ENCODE measurements around the gene MRTFB.

The MRTFB gene

DNA sequence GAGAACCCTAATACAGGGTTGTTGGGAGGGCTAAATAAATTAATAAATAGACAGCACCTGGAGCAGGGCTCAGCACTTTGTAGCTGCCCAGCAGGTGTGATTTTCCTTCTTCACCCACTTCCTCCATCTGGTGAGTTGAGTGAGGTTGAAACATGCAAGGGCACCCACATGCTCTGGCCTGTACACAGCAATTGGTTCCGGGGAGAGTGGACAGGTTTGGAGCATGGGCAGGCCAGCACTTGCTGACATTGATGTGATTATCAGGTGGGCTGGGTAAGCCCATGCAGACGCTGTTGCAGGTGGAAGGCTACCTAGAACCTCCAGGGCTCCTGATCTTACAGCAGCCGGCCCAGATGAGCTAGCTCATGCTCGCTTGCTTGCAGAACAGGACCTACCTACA, 1.3 kb upstream of the MRTFB start:
- no peak for DNase-seq

DNA sequence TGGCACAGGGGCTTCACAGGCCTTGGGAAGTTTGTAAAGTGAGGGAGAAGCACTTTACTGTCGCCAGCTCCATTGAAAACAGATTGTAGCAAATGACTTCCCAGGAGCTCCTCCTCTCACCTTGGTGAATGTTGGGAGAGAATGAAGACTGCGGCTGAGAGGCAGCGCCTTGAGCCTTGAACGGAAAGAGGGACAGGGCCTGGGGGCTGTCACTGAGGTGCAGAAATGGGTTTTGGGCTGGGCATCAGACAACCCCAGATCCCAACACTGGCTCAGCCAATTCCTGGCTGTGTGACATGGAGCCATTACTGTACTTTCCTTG, 603 bp upstream of the MRTFB start:
- DNase-seq = no peak

DNA sequence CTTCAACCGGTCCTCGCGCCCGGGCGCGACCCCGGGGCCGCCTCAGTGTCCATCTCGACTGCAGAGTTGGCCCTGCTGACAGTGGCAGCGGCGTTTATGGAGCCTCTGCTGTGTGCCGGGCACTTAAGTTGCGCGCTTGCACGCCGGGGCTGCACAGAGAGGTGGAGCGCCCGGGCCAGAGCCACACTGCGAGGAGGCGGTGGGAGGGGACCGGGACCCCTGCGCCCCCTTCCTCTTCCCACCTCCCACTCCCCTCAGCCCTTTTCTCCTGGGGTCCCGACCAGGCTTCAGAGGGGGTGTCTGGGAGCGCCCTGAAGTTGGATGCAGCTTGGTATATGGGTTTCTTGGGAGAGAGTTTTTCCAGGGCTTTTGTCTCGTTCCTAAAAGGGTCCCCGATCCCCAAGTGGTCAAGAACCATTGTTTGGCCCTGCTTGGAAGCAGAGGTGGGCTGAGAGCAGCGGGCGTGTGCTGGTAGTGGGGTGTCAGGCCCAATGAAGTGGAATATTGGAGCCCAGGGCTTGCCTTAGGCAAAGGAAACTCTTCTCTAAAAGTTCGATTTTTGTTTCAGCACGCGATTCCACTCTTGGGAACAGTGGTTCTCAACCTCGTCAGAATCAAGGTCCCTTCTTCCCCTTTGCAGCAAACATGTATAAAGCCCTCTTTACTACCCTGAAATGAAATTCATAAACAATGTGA, 605 bp downstream of the MRTFB start:
- no peak for DNase-seq

DNA sequence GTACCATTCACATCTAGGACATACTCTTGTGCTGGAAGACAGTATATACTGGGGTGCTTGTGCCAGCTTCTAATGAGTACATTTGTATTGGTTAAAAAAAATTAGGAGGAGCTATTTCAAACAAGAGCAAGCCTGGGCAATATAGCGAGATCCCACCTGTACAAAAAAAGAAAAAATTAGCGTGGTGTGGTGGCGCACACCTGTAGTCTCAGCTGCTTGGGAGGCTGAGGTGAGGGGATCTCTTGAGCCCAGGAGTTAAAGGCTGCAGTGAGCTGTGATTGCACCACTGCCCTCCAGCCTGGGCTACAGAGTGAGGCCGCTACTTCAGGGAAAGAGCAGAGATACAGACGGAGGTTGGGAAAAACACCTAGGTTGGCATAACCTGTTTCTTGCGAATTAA, 1.2 kb downstream of the MRTFB start:
- DNase-seq = no peak

DNA sequence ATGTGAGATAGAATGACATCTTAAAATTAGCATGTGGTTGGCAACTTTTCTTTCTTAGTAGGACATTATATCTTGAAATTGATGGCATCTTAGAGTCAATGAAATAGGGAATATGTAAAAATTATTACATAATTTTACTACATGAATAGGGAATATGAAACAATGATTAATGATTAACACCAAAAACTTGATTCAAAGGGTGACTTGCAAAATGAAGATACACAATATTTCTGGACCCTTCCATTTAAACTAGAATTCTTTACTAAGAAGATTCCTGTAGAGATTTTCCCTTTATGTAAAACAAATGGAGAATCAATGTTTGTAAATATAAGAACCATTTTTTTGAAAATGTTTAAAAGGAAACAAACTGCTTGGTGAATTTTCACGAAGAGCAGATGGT, 3.4 kb downstream of the MRTFB start:
- DNase-seq = no peak

DNA sequence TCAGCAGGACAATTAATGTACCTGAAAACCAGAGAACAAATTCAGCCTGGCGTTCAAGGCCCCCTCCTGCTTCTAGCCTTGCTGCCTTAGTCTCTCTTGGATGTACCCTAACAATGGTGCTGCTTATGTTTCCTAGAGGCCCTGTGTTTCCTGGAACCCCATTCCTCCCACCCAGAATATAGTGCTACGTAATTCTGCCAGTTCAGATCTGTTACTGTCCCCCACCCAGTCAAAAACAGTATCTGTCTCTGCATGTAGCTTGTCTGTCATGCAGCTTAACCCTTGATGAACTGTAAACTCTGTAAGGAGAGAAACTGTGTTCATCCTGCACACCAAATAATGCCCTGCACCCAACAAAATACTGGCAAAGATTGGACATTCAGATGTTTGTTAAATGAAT, 6.8 kb downstream of the MRTFB start:
- DNase-seq = no peak

DNA sequence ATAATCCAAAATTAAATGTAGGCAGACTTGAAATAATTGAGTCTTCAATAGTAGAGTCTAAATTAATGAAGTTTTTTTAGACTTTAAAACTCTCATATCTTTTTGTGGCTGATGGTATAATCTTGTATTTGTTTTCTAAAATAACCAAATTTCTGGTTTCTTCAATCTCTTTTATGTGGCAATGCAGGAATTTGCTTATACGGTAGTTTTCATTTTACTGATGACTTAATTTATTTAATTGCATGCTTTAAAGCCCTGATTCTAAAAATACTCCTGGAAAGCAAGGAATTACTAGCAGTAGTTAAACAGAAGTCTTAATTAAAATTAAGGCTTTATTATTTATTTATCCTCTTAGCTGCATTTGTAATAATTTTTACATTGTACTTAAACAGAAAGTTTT, 15.4 kb downstream of the MRTFB start:
- no peak for DNase-seq

DNA sequence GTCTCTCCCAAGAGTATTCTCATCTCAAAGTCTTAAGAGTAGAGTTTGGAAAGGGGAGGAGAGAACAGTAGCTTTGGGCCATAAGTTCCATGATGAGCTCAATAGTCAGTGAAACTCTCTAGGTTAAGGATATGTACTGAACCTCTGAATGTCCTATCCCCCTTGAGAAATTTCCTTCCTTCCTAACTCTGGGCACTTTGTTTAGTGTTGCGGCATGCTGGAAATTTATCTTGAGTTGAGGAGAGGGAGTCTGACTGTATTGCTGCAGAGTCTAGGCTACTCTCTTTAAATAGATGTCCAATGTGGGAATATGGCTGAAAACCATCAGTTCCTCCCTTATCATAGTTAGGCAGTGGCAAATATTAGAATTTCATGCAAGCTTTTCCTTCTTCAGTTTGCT, 16.1 kb downstream of the MRTFB start:
- no peak for DNase-seq

DNA sequence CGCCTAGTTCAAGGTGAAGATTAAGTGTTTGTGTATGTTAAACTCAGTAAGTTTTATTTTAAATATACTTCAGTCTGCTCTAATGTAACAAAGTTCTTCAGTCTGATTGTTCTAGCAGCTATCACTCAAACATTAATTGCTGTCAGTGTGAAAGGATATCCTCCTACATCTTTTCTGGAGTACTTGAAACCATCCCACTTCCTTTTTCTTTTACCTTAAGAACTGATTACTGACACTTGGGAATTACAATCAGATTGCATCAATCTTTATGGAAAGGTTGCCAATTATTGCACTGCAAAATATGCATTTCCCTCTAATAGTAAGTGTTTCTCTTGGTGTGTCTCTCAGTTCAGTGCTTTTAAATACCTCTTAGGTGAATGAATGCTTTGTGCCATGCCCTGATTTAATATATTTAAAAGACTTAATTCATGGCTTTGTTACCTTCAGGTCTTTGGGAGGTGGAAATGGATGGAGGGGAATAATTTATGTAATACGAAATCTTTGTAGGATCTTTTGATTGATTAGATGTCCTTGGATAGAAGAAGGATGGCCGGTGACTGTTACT, 16.6 kb downstream of the MRTFB start:
- DNase-seq = no peak

DNA sequence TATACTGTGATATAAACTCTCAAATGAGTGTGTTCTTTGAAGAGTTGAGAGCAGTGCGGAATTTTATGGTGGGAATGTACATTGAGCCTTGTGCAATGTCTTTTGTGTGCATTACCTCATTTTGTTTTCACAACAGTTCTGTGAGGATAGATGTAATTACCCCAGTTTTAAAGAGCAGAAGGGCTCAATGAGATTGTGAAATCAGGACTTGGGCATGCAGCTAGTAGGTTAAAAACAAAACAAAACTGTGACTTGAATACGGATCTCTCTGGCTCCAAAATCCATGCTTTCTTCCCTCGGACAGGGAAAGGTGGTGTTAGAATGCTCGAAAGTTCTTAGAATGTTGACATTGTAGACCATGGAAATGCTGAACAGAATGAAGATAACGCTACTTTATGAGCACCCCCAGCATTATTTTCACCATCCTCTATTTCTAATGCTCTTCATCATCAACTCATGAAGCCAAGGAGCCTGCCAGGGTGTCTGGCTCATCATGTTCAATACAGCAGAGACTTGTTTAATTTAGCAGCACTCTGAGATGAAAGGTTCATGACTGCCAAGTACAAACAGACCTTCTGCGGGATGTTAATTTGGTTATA, 17.1 kb downstream of the MRTFB start:
- DNase-seq = no peak

DNA sequence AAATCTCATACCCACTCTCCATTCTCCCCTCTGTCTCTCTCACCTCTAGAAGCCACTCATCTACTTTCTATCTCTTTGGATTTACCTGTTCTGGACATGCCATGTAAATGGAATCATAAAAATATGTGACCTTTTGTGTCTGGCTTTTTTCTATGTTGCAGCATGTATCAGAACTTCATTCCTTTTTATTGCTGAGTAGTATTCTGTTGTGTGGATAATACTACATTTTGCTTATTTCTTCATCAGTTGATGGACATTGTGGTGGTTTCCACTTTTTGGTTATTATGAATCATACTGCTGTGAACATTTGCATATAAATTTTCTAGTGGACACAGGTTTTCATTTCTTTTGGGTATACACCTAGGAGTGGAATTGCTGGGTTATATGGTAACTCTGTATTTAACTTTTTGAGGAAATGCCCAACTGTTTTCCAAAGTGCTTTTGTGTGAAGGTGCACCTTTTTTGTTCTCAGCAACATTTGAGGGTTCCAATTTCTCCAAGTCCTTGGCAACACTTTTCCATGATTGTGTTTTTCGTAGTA, 18.2 kb downstream of the MRTFB start:
- DNase-seq = no peak

DNA sequence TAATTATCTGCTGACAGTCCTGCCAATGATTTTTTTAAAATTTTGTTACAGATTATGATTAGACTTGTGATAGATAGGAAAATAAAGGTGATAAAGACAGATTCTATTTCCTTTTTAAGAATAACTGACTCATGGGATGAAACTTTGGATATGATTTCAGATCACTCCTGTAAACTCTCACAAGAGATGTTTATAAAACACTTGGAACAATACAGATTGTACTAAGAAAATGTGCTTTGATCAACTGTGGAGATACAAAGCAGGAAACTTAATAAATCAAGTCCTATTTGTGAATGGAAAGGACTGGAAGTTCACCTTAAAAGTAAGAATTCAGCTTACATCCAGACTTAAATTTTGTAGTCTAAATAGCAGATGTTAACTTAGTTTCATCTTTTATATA, 21.4 kb downstream of the MRTFB start:
- no peak for DNase-seq

DNA sequence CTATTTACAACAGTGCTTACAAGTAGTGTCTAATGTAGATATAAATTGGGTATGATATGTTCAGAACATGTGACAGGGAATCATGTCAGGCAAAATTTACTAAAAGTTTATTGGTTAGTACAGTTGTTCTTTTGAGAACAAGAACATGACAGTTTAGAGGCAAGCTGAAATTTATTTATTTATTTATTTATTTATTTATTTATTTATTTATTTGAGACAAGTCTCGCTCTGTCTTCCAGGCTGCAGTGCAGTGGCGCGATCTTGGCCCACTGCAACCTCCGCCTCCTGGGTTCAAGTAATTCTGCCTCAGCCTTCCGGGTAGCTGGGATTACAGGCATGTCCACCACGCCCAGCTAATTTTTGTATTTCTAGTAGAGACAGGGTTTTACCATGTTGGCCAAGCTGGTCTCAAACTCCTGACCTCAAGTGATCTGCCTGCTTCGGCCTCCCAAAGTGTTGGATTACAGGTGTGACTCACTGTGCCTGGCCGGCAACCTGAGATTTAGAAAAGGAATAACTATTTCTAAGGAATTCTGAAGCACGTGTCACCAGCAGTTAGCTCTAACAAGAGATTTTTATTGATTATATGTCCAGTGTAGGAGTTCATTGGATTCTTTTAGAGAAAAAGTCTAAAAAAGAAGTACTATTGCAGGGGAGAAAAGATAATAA, 24.9 kb downstream of the MRTFB start:
- no peak for DNase-seq

DNA sequence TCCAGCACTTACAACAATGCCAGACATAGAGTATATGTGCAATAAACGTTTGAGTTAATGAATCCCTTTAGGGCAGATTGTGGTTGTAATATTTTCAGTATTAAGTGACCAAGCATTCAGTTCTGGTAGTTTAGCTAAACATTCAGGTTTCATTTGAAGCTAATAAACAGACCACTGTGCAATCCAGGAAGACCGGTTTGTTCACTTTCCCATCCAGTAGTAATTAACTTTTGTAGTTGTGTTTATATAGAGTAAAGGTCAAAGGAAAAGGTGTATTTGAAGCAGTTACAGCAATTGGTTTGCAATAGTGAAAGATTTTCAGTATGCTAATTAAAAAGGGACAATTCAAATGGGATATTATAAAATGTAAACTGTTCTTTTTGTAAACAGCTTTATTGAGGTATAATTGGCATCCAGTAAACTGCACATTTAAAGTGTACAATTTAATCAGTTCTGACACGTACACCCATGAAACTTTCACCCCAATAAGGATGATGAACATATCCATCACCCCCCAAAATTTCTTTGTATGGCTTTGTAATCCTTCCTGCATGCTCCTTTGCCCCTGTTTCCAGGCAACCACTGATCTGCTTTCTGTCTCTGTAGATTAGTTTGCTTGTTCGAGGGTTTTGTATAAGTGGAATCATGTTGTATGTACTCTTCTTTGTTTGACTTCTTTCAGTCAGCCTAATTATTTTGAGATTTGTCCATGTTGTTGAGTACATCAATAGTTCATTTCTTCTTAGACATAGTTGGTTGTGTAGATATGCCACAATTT, 26.3 kb downstream of the MRTFB start:
- DNase-seq = no peak

DNA sequence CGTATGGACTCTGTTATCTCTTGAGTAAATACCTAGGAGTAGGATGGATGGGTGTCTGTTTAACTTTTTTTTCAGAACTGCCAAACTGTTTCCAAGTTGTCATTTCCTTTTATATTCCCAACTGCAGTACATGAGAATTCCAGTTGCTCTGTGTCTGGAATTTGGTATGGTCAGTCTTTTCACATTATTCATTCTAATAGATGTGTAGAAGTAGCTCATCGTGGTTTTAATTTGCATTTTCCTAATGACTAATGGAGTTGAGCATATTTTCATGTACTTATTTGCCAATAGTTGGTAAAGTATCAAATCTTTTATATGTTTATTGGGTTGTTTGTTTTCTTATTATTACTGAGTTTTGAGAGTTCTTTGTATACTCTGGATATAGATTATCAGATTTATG, 27.0 kb downstream of the MRTFB start:
- no peak for DNase-seq

DNA sequence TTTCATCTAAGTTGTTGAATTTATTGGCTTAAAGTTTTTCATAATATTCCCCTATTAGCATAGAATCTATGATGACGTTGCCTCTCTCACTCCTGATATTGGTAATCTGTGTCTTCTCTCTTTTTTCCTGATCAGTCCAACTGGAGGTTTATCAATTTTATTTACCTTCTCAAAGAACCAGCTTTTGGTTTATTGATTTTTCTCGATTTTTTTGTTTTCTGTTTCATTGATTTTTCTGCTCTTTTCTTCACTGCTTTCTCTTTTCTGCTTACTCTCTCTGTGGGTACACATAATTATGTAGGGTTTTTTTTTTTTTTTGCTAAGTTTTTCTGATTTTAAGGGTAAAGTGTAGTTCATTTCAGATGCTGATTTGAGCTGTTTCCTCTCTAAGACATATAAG, 29.7 kb downstream of the MRTFB start:
- DNase-seq = no peak

DNA sequence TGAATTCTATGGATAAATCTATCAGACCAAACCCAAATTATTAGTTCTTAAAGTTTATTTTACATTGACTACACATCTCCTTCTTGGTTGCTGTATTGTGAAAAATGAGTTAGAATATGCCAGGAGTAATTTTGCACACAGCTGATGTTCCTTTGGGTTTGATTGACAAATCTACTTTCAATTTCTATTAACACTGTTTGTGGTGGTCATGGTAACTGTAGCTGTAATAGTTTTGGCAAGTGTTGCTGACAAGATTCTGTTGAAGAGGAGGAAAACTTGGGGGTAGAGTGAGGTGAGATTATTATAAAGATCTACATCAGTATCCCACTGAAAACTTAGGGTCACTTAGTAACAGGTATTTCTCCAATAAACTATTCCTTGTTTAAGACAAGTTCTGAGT, 30.3 kb downstream of the MRTFB start:
- no peak for DNase-seq

DNA sequence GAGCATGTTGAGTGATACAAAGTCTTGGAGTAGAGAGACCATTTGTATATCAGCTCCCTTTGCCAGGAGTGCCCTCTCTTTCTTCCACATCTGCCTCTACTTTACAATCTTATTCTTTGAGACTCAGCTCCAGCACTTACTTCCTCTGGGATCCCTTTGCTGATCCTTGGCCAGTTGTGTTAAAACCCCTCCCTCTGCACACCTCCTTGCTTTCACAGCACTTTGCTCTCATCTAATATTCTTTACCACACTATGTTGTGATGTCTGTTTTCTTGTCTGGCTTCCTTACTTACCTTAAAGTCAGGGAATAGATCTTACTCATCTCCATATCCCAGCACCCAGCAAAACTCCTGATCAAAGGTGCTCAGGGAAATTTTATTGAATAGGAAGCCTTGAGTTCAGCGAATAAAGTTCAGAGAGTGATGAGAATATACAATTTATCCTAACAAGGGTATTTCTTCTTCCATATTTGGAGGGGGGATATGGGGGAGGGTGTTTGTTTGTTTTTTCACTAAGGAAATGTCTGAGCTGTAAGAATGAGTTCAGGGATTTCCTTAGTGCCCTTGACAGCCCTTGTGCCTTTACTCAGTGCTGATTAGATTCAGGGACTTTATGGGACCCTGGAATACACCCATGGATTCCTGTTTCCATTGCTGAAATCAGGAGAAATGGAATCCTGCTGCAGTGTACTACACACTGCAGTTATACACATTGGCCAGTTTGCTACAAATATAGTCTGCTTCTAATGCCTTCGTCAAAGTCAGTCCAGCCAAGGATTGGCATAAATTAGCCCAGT, 32.0 kb downstream of the MRTFB start:
- DNase-seq = no peak

DNA sequence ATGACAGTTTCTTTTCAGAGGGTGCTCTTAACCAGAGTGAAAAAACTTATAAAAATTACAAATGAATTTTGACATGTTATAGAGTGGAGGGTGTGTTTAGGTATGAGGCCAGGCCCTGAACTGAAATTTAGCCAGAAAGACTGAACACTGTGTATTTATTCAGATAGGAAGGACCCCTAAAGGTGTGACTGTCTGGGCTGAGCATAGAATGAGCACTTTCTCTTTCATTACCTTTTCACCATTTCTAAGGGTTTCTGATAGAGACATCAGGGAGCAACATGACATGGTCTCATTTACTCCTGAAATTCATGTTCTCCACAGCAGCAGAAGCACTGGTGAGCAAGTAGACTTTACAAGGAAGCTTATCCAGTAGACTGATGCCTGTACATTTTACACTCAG, 32.9 kb downstream of the MRTFB start:
- no peak for DNase-seq

DNA sequence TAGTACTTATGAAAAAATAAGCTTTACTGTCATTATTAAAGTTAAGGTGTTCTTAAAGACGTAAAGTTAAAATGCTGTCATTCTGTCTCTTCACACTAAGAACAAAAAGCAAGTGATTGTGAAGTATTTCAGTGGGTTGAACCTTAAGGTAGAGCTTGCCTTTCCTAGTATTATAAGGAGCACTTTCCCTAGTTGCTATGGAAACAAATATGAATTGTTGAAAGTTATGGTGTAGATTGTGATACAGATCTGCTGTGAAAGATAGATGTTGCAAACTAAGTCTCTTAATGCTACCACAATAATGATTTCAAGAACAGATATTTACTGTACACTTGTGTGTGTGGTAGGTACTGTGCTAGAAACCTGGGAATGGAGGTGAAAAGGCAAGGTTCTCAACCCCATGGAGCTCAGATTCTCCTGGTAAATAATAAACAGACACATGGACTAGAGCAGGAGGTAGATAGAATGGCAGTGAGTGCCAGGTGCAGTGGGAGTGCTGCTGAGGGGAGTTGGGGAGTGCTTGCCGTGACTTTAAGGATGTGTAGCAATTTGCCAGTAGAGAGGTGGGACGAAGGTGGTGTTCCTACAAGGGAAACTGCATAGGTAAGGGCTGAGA, 34.7 kb downstream of the MRTFB start:
- DNase-seq = no peak

DNA sequence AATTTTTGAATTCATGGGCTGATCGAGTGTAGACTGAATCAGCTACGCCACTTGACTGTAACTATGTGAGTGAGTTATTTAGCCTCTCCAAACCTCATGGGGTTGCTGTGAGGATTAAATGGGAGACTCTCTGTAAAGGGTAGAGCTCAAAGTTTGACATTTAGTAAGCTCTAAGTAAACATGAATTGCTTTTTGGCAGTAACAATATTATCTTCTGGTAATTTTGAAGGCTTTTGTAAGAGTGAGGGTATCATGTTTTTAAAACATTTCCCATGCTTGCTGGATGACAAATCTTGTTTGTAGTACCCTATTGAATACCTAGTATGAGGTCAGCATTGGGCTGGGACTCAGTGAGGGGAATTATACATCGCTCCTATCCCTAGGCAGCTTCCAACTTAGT, 35.3 kb downstream of the MRTFB start:
- DNase-seq = no peak

DNA sequence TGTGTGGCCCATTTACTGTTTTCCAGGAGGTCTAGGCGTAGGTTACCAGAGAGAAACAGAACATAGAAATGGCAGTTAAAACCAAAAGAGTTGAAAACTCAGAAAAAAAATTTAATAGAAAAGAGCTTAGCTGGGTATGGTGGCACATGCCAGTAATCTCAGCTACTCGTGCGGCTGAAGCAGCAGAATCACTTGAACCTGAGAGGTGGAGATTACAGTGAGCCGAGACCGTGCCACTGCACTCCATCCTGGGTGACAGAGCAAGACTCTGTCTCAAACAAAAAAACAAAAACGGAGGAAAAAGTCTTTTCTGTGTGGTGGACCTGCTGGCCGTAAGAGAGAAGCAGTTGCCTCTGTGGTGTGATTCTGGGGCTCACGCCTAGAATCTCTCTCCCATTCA, 35.8 kb downstream of the MRTFB start:
- DNase-seq = no peak
